CD4-positive, alpha-beta T cell treated with Interferon gamma for 1 hour (primary cell): ENCODE measurements around the gene COL19A1.
"Not testable (repeated sequence)": the region's sequence is repeated elsewhere in the genome, so short reads cannot be mapped to it uniquely, and the experiment has no call there.

ENCODE experiments used
- DNase-seq: peaks from one replicate; pipeline ENCODE4 v3.0.0-alpha.2; 2020

Gene COL19A1

DNA sequence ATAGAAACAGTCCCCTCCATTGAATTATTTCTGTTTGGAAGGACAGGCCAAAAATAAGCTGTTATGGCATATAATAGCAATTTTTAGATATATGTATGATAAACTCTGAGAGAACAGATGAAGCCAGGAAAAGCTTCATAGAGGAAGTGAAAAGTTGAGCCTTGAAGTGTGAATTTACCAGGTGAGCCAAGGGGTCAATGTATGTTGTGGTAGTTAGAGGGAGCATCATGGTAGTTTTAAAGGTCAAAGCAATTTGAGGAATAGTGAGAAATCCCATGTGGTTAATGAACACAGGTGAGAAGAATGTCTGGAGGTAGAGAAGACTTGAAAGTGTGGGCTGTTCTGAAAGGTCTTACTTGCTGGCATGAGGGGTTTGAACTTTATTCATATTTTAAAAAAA lies 47.0 kb downstream of the COL19A1 start:
- no peak for DNase-seq

DNA sequence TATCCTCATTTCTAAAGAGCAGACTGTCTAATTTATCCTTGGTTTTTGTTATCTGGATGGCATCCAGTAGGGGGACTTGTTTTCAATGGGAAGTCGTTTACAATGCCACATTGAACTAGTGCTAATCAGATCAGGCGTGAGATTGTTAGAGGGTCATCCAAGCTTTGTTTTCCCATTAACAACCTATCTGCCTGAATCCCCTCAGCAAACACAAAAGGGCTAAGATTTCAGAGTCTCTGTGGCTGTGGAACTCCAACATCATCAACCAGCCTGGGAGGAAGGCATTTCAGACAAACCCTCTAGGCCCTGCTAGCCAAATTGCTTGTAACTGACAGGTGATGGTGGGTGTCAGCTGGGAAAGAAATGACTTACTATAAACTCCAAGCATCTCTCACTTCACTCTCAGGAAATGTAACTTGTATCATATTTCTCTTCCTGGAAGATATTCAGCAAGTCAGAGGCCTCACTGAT lies 47.7 kb downstream of the COL19A1 start:
- DNase-seq = no peak

DNA sequence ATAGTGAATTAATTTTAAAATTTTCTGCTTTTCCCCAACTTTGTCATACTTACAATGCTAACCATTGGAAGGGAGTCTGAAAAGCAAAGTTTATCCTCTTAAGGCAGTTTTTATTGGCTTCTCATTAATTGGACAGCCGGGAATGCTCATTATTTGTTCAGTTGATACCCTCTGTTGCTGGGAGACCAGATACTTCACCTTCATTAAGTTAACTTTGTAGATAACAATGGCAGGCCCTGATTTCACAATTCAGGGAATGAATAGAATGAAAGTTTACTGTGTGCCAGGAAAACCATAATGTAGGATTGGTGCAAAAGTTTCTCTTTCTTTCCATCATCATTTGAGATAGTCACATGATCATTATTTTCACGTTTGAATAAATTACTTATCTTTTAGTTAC lies 49.0 kb downstream of the COL19A1 start:
- DNase-seq = no peak

DNA sequence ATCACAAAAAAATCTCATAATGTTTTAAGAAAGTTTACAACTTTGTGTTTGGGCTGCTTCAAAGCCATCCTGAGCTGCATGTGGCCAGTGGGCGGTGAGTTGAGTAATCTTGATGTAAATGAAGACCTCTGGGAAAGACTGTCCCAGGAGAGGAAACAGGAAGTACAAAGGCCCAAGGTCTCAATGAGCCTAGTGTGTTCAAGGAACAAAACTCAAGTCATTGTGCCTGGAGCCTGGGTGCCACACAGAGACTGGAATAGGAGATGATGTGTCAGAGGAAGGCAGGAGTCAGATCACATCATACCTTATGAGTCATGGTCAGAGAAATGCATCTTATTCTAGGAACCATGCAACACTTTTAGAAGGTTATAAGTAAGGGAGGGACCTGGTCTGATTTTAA lies 51.5 kb downstream of the COL19A1 start:
- DNase-seq = no peak

DNA sequence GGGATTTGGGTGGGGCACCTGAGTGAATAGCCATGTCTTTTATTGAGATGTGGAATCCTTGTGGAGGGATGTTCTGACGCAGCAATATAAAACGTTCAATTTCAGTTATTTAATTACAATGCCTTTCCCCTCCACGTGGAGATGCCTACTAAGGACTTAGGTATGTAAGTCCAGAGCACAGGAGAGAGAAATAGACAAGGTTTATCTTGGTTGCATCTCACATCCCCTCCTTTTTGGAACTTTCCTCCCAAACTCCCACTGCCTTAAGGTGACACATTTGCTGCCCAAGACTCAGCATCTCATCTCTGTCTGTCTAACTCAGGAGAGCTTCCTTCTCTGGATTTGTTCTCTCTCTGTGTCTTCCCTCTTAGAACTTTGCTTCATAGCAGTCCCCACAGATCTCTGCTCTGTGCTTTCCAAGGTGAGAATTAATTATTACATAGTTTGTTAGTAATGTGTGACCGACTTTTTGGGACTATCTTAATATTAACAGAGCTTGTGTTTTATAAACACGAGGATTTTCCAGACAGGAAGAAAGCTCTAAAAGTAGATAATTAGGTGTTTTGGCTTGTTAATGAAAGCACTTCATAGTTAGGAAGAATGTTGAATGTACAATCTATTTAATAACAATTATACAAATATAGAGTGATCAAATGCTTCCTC lies 52.6 kb downstream of the COL19A1 start:
- no peak for DNase-seq

DNA sequence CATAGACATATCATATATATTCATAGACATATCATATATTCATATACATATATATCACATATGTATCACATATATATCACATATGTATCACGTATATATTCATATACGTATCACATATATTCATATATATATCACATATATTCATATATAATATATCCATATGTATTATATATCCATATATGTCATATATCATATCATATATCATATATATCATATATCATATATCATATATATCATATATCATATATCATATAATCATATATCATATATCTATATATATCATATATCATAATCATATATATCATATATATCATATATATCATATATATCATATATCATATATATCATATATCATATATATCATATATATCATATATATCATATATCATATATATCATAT lies 54.7 kb downstream of the COL19A1 start:
- not testable (repeated sequence) for DNase-seq

DNA sequence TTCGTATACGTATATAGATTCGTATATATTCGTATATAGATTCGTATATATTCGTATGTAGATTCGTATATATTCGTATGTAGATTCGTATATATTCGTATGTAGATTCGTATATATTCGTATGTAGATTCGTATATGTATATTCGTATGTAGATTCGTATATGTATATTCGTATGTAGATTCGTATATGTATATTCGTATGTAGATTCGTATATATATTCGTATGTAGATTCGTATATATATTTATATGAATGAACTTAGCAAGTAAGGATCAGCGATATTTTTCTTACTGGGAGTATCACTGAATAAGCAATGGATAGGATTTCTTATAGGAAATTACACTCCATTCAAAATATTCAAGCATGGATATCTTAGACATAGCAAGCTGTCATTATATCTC lies 55.3 kb downstream of the COL19A1 start:
- not testable (repeated sequence) for DNase-seq

DNA sequence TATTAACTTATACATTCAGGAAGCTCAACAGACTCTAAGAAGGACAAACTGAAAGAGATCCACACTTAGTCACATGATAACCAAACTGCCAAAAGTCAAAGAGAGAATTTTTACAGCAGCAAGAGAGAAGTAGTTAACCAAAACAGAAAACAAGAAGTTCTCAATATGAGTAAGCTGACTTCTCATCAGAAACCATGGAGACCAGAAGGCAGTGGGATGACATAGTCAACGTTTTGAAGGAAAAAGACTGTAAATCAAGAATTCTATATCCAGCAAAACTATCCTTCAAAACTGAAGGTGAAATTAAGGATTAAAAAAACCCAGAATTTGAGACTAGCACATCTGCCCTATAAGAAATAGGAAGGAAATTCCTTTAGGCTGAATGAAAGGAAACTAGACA lies 60.4 kb downstream of the COL19A1 start:
- DNase-seq = no peak

DNA sequence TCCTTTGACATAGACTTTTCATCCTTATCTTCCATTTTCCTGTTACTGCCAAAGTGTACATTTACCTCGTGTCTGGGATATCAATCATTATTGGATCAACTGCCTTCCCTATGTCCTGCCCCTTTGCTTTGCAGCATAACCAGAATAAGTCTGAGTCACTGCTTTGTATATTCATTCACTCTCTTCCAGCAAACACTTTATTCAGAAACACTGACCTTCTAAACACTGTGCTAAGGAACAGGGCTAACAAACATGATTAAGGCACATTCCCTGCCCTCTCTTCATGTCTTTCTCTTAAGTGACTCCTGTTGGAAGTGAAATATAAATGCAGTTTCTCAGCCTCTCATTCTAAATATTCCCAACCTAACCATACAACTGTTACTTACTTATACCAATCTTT lies 66.9 kb downstream of the COL19A1 start:
- DNase-seq = no peak

DNA sequence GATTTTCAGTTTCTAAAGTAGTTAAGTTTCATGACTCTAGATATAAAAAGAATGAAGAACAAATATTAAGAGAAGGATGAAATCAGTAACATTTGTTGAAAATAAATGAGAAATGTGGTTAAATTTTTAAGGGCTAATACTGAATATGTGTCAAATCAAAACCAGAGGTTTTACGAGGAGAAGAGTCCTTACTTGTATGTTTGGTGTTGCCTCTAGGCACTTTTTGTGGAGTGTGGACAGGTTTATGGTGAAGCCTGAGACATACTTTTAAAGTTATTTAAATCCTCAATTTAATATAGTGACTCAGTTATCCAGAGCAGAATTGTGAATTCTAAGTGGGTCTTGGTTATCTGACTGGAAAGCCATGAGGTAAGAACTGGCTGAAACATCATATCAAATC lies 68.7 kb downstream of the COL19A1 start:
- no peak for DNase-seq

DNA sequence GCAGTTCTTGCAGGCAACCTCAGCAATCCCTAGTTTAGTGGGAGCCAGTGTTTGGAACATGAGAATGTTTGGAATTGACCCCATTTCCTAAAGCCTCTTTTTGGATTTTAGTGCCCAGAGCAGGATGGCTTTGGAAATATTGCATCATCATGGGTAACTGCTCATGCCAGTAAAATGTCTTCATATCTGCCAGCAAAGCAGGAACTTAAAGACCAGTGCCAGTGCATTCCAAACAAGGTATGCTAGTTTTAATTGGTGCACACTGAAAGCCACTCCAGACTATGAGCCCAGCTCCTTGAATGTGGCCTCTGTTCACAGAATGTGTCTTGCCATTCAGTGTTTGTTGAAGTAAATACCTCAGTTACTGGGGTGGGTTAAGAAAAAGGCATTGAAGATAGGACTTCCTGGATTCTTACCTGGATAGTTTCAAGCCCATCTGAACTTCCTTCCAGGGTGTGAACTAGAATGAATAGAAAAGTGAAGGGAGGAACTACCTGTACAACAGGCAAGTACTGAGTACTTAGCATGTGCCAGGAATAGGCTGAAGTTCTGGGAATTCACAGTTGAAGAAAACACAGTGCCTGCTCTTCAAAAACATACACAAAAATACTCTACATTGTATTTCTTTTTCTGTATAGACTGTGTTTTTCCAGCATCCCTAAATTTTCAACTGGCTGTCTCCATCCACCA lies 70.5 kb downstream of the COL19A1 start:
- no peak for DNase-seq

DNA sequence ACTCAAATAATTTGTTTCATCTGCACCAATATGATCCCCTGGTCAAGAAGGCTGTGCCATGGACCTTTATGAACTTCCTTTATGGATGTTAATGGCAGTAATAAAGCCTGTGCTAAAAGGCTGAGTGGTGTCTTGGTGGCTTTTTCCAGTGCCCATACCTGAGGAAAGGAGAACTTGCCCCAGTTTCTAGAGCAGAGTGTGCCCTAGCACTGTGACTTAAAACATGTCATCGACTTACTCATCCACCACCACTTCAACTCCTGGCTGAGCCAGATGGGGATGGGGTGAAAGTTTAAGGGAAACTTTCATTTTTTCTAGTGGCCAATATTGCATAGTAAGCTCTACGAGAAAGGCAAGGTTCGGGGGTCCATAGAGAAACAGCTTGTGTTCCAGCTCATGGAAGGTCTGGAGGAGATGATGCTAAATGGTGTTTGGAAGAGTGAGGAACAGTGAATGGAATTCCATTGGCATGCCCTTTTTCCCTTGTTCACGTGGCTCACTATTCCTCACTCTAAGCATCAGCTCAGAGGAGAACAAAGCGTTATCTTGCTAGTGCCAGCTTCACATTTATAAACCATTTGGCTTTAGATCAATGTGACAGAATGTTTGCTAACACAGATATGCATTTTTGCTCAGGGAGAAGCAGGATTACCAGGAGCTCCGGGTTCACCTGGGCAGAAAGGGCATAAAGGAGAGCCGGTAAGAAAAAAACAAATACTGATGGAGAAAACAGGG lies 71.2 kb downstream of the COL19A1 start:
- no peak for DNase-seq

DNA sequence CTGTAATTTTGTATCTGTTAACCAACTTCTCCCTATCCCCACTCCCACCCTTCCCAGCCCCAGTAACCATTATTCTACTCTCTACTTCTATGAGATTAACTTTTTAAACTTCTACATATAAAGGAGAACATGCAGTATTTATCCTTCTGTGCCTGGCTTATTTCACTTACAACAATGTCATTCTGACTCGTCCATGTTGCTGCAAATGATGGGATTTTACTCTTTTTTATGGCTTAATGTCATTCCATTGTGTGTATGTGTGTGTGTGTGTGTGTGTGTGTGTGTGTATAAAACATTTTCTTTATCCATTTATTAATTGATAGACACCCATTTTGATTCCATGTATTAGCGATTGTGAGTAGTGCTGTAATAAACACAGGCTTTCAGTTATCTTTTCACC lies 76.1 kb downstream of the COL19A1 start:
- DNase-seq = no peak

DNA sequence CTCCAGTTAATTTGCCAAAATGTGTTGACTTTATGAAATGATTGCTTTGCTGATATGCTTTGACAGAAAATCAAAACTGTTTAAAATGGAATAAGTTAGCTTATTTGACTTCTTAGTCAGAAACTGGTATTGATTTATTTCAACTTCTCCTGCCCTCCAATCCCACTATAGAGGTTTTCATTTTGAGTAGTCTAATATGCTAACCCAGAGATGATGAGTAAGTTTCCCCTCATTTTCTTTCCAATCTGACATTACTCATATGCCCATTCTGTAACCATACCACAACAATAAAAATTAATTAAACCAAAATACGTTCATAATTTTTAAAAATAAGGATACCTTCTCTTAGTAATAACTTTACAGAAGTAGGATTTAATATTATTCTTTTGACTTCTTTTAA lies 78.8 kb downstream of the COL19A1 start:
- DNase-seq = no peak

DNA sequence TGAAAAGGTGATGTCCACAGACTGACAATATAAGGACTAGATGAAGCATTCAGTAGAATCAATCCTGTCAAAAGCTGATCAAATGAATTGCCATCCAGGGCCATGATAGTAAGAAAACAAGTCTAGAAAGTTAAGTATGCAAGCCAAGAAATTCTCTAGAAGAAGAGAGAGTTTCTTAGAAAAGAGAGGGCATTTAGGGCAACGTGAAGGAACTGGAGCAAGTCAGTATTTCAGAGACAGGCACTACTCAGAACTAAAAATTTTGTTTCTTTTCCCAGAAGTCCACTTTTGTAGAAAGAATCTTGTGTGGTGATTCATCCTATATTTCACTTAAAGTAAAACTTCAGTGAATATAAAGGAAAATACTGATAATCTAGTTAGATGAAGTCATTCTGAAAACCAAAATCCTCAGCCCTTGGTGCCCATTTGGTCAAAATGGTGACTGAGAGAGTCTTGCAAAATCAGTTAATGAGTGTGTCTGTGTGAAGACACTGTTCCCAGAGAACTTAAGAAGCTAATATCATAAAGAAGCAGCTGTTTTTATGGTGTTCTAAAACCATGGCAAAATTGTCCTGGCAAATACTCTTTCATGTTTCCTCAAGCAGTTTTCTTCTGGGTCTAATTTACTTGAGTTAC lies 82.2 kb downstream of the COL19A1 start:
- DNase-seq = no peak

DNA sequence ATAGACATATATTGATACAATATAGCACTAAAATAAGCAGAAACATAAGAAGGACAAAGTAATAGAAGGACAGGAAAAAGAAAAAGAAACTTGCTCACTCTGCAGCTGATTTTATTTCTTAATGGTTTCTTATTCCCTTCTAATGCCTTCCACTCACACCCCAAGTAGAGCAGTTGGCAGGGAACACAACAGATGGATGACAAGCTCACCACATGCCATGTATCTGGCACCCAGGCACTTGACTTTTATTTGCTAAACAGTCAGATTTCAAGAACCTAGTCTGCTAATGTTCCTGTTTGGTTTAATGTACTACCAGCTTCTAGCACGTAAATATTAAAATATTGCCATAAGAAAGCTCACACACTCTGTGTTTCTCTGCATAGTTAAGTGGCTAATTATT lies 87.1 kb downstream of the COL19A1 start:
- DNase-seq = no peak

DNA sequence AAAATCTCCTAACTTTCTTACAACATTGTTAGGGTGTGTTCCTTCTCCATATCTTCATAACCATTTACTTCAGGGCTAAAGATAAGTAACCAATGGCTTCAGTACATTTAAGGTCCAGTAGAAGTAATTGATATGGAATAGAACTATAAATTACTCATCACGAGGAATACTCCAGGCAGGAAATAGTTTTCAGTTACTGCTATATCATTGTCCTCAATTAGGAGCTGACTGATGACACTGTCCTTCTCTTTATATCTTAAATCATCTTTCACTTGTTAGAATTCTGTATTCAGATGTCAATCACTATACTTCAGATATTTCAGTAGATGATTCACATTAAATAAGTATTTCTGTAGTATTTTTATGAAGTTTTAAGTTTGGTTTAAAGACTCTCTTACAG lies 88.4 kb downstream of the COL19A1 start:
- DNase-seq = no peak

DNA sequence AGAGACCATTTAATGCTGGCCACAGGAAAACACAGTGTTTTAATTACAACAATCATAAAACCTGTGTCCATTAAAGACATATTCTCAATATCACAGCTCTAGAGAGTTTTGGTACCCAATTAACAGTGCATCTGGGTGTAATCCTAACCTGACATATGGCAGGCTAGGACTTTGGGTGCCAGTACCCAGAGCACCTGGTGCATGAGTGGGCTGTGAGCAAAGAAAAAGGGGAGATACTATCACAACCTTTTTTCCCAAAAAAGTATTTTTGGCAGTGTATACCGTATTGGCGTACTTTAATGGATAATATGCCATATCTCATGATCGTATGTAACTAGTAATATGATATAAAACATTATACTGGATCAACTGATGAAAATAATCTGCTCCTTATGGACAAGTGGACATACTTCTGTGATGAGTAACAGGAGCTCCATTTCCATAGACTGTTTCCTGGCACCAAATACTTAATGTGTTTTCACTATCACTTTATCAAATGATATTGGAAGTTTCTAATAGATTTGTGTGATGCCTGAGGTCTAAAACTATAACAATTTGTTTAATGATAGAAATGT lies 91.7 kb downstream of the COL19A1 start:
- DNase-seq = no peak

DNA sequence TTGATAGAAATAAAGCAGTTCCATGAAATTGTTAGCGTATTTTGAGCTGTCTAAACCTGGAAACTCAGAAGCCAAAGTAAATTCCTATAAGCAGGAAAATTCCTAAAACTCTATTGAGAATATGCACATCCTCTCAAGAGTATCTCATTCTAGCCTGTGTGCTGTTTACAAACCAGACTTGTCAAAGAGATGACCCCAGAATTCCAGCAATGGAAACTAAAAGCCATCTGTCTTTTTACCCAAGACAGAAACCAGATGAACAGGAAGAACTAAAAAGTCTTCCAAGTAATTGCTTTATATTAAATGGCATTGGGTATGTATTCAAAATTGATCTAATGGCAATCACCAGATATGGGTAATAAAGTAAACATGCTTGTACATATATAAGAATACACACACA lies 92.6 kb downstream of the COL19A1 start:
- DNase-seq = no peak

DNA sequence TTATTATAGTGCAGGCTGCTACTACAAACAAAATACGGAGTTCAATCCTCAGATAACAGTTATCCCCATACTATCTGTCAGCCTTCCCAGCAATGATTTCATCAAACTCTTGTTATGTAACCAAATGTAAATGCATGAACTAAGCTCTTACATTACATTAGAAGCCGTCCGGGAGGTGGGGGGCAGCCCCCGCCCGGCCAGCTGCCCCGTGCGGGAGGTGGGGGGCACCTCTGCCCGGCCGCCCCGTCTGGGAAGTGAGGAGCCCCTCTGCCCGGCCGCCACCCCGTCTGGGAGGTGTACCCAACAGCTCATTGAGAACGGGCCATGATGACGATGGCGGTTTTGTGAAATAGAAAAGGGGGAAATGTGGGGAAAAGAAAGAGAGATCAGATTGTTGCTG lies 99.6 kb downstream of the COL19A1 start:
- not testable (repeated sequence) for DNase-seq

DNA sequence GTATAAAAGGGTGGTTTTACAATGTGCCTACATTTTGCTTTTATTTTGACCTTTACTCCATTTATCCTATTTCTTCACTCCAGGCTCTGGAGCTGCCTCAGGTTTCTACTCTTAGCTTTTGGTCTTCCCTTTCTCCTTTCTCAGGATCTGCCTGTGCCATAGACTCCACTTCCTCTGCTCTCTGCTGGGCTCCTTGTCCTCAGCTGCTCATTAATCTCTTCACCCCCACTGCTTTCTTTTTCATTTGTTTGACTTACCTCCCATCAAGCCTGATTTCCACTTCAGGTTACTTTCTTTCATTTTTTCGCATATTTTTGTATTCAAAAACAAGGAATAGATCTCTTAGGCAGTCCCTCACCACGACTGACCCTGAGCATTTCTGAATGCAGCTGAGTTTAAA lies 106.8 kb downstream of the COL19A1 start:
- no peak for DNase-seq

DNA sequence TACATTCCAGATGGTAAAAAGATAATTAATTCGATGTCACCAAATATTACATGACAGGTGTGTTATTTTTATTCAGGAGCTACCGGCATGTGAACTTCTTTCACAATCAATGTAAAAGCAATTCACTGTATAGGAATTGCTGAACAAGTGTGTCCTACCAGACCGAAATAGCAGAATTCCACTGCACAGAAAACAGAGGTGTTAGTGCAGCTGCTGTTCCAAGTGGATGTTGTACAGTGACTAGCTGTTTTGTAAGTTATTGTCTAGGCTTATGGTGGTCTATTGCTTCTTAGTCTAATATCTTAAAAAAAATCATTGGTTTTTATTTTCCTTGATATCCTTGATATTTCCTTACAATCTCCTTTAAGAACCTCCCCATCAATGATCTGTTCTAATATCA lies 107.4 kb downstream of the COL19A1 start:
- no peak for DNase-seq

DNA sequence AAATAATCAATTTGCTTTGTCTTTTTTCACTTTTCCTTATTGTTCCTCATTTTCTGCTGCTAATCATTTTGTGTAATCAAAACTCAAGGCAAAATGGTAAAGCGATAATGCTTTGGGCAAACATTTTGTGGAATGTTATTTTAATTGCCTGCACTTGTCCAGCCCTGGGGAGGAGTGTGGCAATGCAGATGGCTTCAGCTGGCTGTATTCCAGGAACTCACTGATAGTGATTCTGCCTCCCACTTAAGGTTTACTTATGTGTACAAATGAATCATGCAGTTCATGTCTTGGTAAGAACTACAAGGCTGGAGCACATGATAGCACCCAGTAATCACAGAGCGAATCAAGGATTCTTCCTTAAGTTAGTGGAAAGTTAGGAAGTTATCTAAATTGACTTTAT lies 107.8 kb downstream of the COL19A1 start:
- DNase-seq = no peak
